Measurements from ENCODE around the gene SIGLEC15.

DNA sequence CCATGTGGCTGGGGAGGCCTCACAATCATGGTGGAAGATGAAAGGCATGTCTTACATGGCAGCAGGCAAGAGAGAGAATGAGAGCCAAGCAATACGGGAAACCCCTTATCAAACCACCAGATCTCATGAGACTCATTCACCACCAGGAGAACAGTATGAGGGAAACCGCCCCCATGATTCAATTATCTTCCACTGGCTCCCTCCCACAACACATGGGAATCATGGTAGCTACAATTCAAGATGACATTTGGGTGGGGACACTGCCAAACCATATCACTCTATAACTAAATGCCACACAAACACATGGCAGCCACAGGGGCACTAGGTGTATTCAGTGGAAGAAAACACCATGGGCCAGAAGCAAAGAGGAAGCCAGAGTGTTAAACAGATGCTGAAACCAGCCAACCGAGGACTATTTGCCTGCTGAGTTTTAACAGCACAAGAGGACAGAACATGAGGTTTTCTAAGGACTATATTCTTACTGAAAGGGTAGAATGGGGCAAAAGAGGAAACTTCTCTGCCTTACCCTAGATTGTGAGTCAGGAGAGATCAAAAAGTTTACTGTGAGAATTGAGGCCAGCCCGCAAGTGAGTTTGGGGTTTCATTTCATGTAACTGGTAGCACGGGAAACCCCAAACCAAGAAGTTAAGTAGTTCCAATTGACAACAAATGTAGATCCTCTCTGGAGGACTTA lies 49.2 kb downstream of the SIGLEC15 start:
- TF ChIP-seq CTCF (IDR thresholded peaks at IDR 0.05; ENCODE audit: low read depth, low read length) (no peak), POLR2A (IDR thresholded peaks at IDR 0.05; ENCODE audit: extremely low read depth, insufficient read length) (no peak), MYC (IDR thresholded peaks at IDR 0.05; ENCODE audit: low read depth, low read length) (no peak)

Measured in NB4 (cell line).